ENCODE results near the gene CHID1. TPM values are rescaled to one million over a fixed set of nuclear protein-coding genes. Genes with fewer than 3 reads are reported as not detected.

CHID1 gene
- 10 to 100 TPM; 92.7 to 94.2 TPM for total RNA-seq
- 10 to 100 TPM; 81.4 to 95.7 (median 93.7) TPM for polyA plus RNA-seq (ENCODE audit: insufficient read length in 6 of 6)
- long read RNA-seq, donor 1, transcript CHID1-203 (14 exons, 1,477 nt), result minor isoform, 7 of 62 reads
- long read RNA-seq, donor 1, transcript CHID1-201 (13 exons, 3,374 nt), result major isoform, 24 of 62 reads
- long read RNA-seq, donor 1, partial matches to known transcripts, result 25 of 62 reads
- long read RNA-seq, donor 1, other reads (novel, unspliced or antisense), result 0 of 62 reads
- long read RNA-seq, donor 2, transcript CHID1-201 (13 exons, 3,374 nt), result major isoform, 9 of 44 reads
- long read RNA-seq, donor 2, partial matches to known transcripts, result 25 of 44 reads
- long read RNA-seq, donor 2, other reads (novel, unspliced or antisense), result 0 of 44 reads
- long read RNA-seq, donor 3, transcript CHID1-201 (13 exons, 3,374 nt), result major isoform, 14 of 23 reads
- long read RNA-seq, donor 3, partial matches to known transcripts, result 5 of 23 reads
- long read RNA-seq, donor 3, other reads (novel, unspliced or antisense), result 0 of 23 reads
- long read RNA-seq, donor 4, transcript CHID1-203 (14 exons, 1,477 nt), result minor isoform, 19 of 127 reads
- long read RNA-seq, donor 4, transcript CHID1-201 (13 exons, 3,374 nt), result major isoform, 67 of 127 reads
- long read RNA-seq, donor 4, partial matches to known transcripts, result 19 of 127 reads
- long read RNA-seq, donor 4, other reads (novel, unspliced or antisense), result 16 of 127 reads
- long read RNA-seq, donor 5, transcript CHID1-201 (13 exons, 3,374 nt), result major isoform, 19 of 112 reads
- long read RNA-seq, donor 5, transcript CHID1-203 (14 exons, 1,477 nt), result minor isoform, 6 of 112 reads
- long read RNA-seq, donor 5, partial matches to known transcripts, result 83 of 112 reads
- long read RNA-seq, donor 5, other reads (novel, unspliced or antisense), result 0 of 112 reads
- long read RNA-seq, donor 6, transcript CHID1-201 (13 exons, 3,374 nt), result major isoform, 18 of 35 reads
- long read RNA-seq, donor 6, transcript CHID1-203 (14 exons, 1,477 nt), result minor isoform, 5 of 35 reads
- long read RNA-seq, donor 6, transcript CHID1-206 (3 exons, 553 nt), result minor isoform, 5 of 35 reads
- long read RNA-seq, donor 6, partial matches to known transcripts, result 6 of 35 reads
- long read RNA-seq, donor 6, other reads (novel, unspliced or antisense), result 0 of 35 reads
- long read RNA-seq, donor 7, transcript CHID1-201 (13 exons, 3,374 nt), result major isoform, 15 of 38 reads
- long read RNA-seq, donor 7, partial matches to known transcripts, result 12 of 38 reads
- long read RNA-seq, donor 7, other reads (novel, unspliced or antisense), result 0 of 38 reads
- long read RNA-seq, donor 8, transcript CHID1-203 (14 exons, 1,477 nt), result minor isoform, 8 of 41 reads
- long read RNA-seq, donor 8, transcript CHID1-201 (13 exons, 3,374 nt), result major isoform, 25 of 41 reads
- long read RNA-seq, donor 8, partial matches to known transcripts, result 5 of 41 reads
- long read RNA-seq, donor 8, other reads (novel, unspliced or antisense), result 0 of 41 reads
- long read RNA-seq, donor 9, partial matches to known transcripts, result 6 of 7 reads
- long read RNA-seq, donor 9, other reads (novel, unspliced or antisense), result 0 of 7 reads
- long read RNA-seq, donor 10, transcript CHID1-203 (14 exons, 1,477 nt), result minor isoform, 23 of 154 reads
- long read RNA-seq, donor 10, transcript CHID1-201 (13 exons, 3,374 nt), result major isoform, 78 of 154 reads
- long read RNA-seq, donor 10, transcript CHID1-202 (12 exons, 1,289 nt), result minor isoform, 6 of 154 reads
- long read RNA-seq, donor 10, partial matches to known transcripts, result 20 of 154 reads
- long read RNA-seq, donor 10, other reads (novel, unspliced or antisense), result 26 of 154 reads
- long read RNA-seq, donor 11, transcript CHID1-203 (14 exons, 1,477 nt), result minor isoform, 8 of 48 reads
- long read RNA-seq, donor 11, transcript CHID1-201 (13 exons, 3,374 nt), result major isoform, 17 of 48 reads
- long read RNA-seq, donor 11, transcript CHID1-206 (3 exons, 553 nt), result minor isoform, 6 of 48 reads
- long read RNA-seq, donor 11, partial matches to known transcripts, result 17 of 48 reads
- long read RNA-seq, donor 11, other reads (novel, unspliced or antisense), result 0 of 48 reads
- long read RNA-seq, donor 12, transcript CHID1-201 (13 exons, 3,374 nt), result major isoform, 8 of 11 reads
- long read RNA-seq, donor 12, partial matches to known transcripts, result 0 of 11 reads
- long read RNA-seq, donor 12, other reads (novel, unspliced or antisense), result 0 of 11 reads

- peaks cover 0 to 3% of the 10 kb centered on the region in 2 donors for H3K36me3 ChIP-seq
- no peaks in the 10 kb centered on the region for H3K27me3 ChIP-seq
- peak; percentile 95 for ATAC-seq
- intact Hi-C loops (cut with DNase I), result no loop called here
- H3K4me3 ChIP-seq, result peak within 1 kb of the TSS; percentile 80 to 86
- peaks cover 5 to 22% of the 10 kb centered on the region in 2 donors for H3K4me1 ChIP-seq
- DNase-seq, result peak; percentile 83 to 98 (median 90)
- no peak for TF ChIP-seq CTCF (IDR thresholded peaks at IDR 0.05)
- peak within 1 kb of the TSS; percentile 84 to 91 for H3K27ac ChIP-seq
- no peaks in the 10 kb centered on the region for H3K9me3 ChIP-seq
These were observed at the start of gene CHID1 for GRCh38 chr11:910589-911030. Gene CHID1, minus strand, starts transcription at chr11:910810. Its CDS starts 5,994 bp downstream, at chr11:904816.

- Histone ChIP-seq H3K36me3 (peaks cover 0 to 57% of the 10 kb centered on the region in 2 donors), H3K27ac (no peak overlapping the region), H3K9me3 (no peaks in the 10 kb centered on the region), H3K4me1 (peaks cover 0 to 9% of the 10 kb centered on the region in 2 donors), H3K4me3 (no peak overlapping the region), H3K27me3 (no peaks in the 10 kb centered on the region)
- intact Hi-C loops (cut with DNase I), result no loop called here
- TF ChIP-seq CTCF (IDR thresholded peaks at IDR 0.05), result no peak
- peak in 1 of 4 donors; percentile 41 for DNase-seq
- ATAC-seq, result no peak
These were observed 49.0 kb upstream of the CHID1 start for GRCh38 chr11:959608-960007.

GRCh38 chr11:959027-959426, 48.4 kb upstream of the CHID1 start:
- DNase-seq (peak in 1 of 4 donors; percentile 72), ATAC-seq (no peak)
- H3K9me3 ChIP-seq, result no peaks in the 10 kb centered on the region
- H3K4me3 ChIP-seq, result no peak overlapping the region
- H3K27me3 ChIP-seq, result no peaks in the 10 kb centered on the region
- TF ChIP-seq CTCF (IDR thresholded peaks at IDR 0.05), result no peak
- H3K4me1 ChIP-seq, result peaks cover 0 to 13% of the 10 kb centered on the region in 2 donors
- no peak overlapping the region for H3K27ac ChIP-seq
- intact Hi-C loops (cut with DNase I), result no loop called here
- H3K36me3 ChIP-seq, result peaks cover 0 to 51% of the 10 kb centered on the region in 2 donors

- DNase-seq, result peak in 1 of 4 donors; percentile 37
- Histone ChIP-seq H3K36me3 (peaks cover 0 to 42% of the 10 kb centered on the region in 2 donors), H3K27me3 (no peaks in the 10 kb centered on the region), H3K9me3 (no peaks in the 10 kb centered on the region), H3K4me1 (peaks cover 0 to 21% of the 10 kb centered on the region in 2 donors), H3K27ac (no peak overlapping the region), H3K4me3 (no peak overlapping the region)
- intact Hi-C loops (cut with DNase I), result no loop called here
- ATAC-seq, result no peak
- TF ChIP-seq CTCF (IDR thresholded peaks at IDR 0.05), result no peak
These were observed 47.5 kb upstream of the CHID1 start for GRCh38 chr11:958101-958500.
